K562 (cell line): ENCODE measurements around the gene SIRPA. TPM values are rescaled to one million over a fixed set of nuclear protein-coding genes. Genes with fewer than 3 reads are reported as not detected.

ENCODE experiments used
- ATAC-seq: fragments of 200-7000 bp; cut with Tn5 transposase; 3 replicates; pipeline ENCODE4 v1.9.1; 2020; ENCODE audit warnings: moderate library complexity
- BruUV-seq: library from RNA; stranded (reverse); fragments of 400-500 nt; replicated peaks from 2 replicates; lab custom pipeline; 2021; lab: Mats Ljungman, UMichigan
- CTCF ChIA-PET: fragments of 300-600 bp; formaldehyde crosslinking; extraction: SDS; loops from one replicate; lab custom pipeline; 2021; ENCODE audit warnings: low intra/inter-chr PET ratio; lab: Yijun Ruan, JAX
- POLR2A ChIA-PET: fragments of 300-600, 350-650 bp; sonication (Branson Sonifier 250); formaldehyde crosslinking; extraction: SDS; loops from one replicate; lab custom pipeline; 2021; ENCODE audit warnings: antibody characterized with exemption, inconsistent platforms; lab: Yijun Ruan, JAX
- DNase-seq, 4 experiments: peaks; one replicate each; pipeline versions ENCODE4 v3.0.0 to v3.0.0-alpha.2; 2011 to 2018; ENCODE audit warnings: low spot score in 3 of 4, mixed read lengths in 3 of 4; ENCODE audit errors: extremely low read depth in 1 of 4
- FAIRE-seq: peaks from 2 replicates; lab custom pipeline; 2011; peaks lifted over from hg19 to GRCh38; lab: Jason Lieb, UNC
- H2AFZ ChIP-seq: 2 replicates; pipeline ENCODE4 v1.6.0; 2011; ENCODE audit warnings: low read depth, low read length, control low read depth, inconsistent platforms
- H3K27ac ChIP-seq: fragments of 200-600 bp; 3 replicates; pipeline ENCODE4 v1.8.0; 2011; ENCODE audit warnings: low read depth, mild to moderate bottlenecking, control low read depth, inconsistent platforms, low read length, moderate library complexity, mixed read lengths; ENCODE audit errors: extremely low read depth
- H3K27me3 ChIP-seq, 2 experiments: fragments of 300-600 bp in 1 of 2; 2 replicates in 1 of 2; 3 replicates in 1 of 2; pipeline versions ENCODE4 v1.6.0 to v1.8.0; 2011; ENCODE audit warnings: inconsistent platforms in 2 of 2, low read length in 2 of 2, mild to moderate bottlenecking in 1 of 2, mixed read lengths in 1 of 2, moderate library complexity in 1 of 2; ENCODE audit not compliant: control insufficient read depth in 2 of 2, insufficient read depth in 2 of 2
- H3K36me3 ChIP-seq: fragments of 300-600 bp; 3 replicates; pipeline ENCODE4 v1.8.0; 2011; ENCODE audit warnings: mild to moderate bottlenecking, low read length, inconsistent platforms; ENCODE audit not compliant: control insufficient read depth, insufficient read depth
- H3K4me1 ChIP-seq, 2 experiments: fragments of 200-600 bp in 1 of 2; replicated peaks in 1 of 2; 2 replicates in 1 of 2; 3 replicates in 1 of 2; pipeline versions ENCODE4 v1.5.1 to v1.8.0; 2011; ENCODE audit warnings: inconsistent platforms in 2 of 2, low read length in 2 of 2, mild to moderate bottlenecking in 1 of 2, mixed read lengths in 1 of 2, moderate library complexity in 1 of 2; ENCODE audit not compliant: control insufficient read depth in 2 of 2, insufficient read depth in 2 of 2
- H3K4me2 ChIP-seq: 2 replicates; pipeline ENCODE4 v1.6.1; 2011; ENCODE audit warnings: low read length, control low read depth, inconsistent platforms, mixed read lengths; ENCODE audit not compliant: insufficient read depth
- H3K4me3 ChIP-seq: fragments of 200-600 bp; sonication (generic), shearing (Covaris generic); 2 replicates; pipeline ENCODE4 v1.5.1; 2016; ENCODE audit warnings: control low read depth, inconsistent platforms
- H3K79me2 ChIP-seq: fragments of 200-600 bp; 3 replicates; pipeline ENCODE4 v1.8.0; 2011; ENCODE audit warnings: low read length, inconsistent platforms; ENCODE audit not compliant: control insufficient read depth, insufficient read depth
- H3K9ac ChIP-seq, 2 experiments: 2 replicates each; pipeline versions ENCODE4 v1.6.0 to v1.6.1; 2011; ENCODE audit warnings: low read depth in 2 of 2, low read length in 2 of 2, control low read depth in 1 of 2, inconsistent platforms in 1 of 2, mild to moderate bottlenecking in 1 of 2, mixed read lengths in 1 of 2; ENCODE audit not compliant: insufficient read depth in 1 of 2
- H3K9me1 ChIP-seq: one replicate; pipeline ENCODE4 v1.6.0; 2011; ENCODE audit warnings: inconsistent platforms, mild to moderate bottlenecking, low read length, moderate library complexity; ENCODE audit not compliant: control insufficient read depth, insufficient read depth
- H3K9me3 ChIP-seq: replicated peaks from 2 replicates; pipeline ENCODE4 v1.5.1; 2011; ENCODE audit warnings: low read depth, low read length, inconsistent platforms; ENCODE audit not compliant: control insufficient read depth, insufficient read depth
- H4K20me1 ChIP-seq: replicated peaks from 2 replicates; pipeline ENCODE4 v1.6.1; 2011; ENCODE audit warnings: low read length, inconsistent platforms, mixed read lengths; ENCODE audit not compliant: control insufficient read depth, insufficient read depth
- ARNT ChIP-seq, 2 experiments: fragments of 450-650 bp; IDR thresholded peaks; 2 replicates each; pipeline ENCODE4 v1.6.1; 2016; ENCODE audit warnings: mild to moderate bottlenecking in 1 of 2
- CLOCK ChIP-seq: fragments of 250-450 bp; sonication (Bioruptor Pico); IDR thresholded peaks from 2 replicates; pipeline ENCODE4 v1.4.0; 2020; ENCODE audit warnings: mild to moderate bottlenecking, moderate library complexity, borderline replicate concordance
- MCM3 ChIP-seq: fragments of 450-650 bp; IDR thresholded peaks from 2 replicates; pipeline ENCODE4 v1.6.1; 2016
- POLR2AphosphoS2 ChIP-seq: IDR thresholded peaks from 2 replicates; pipeline ENCODE4 v1.6.1; 2012; ENCODE audit warnings: low read length, improper control_type of control experiment
- PTTG1 ChIP-seq: fragments of 450-650 bp; IDR thresholded peaks from 2 replicates; pipeline ENCODE4 v1.6.1; 2016; ENCODE audit warnings: low read depth, mild to moderate bottlenecking, missing genetic modification characterization, missing compliant biosample characterization
- RBM14 ChIP-seq: fragments of 200-400 bp; formaldehyde crosslinking; IDR thresholded peaks from 2 replicates; pipeline ENCODE4 v1.6.1; 2018; ENCODE audit warnings: low read depth, mild to moderate bottlenecking, low read length, moderate library complexity, borderline replicate concordance; ENCODE audit not compliant: insufficient read depth
- RBM25 ChIP-seq: fragments of 200-400 bp; formaldehyde crosslinking; IDR thresholded peaks from 2 replicates; pipeline ENCODE4 v1.6.1; 2018; ENCODE audit warnings: low read length, low read depth, moderate library complexity; ENCODE audit not compliant: severe bottlenecking
- TARDBP ChIP-seq: fragments of 450-650 bp; IDR thresholded peaks from 2 replicates; pipeline ENCODE4 v1.6.1; 2016
- USF2 ChIP-seq: sonication (generic); formaldehyde crosslinking; IDR thresholded peaks from 2 replicates; pipeline ENCODE4 v1.5.0; 2020; ENCODE audit warnings: missing genetic modification reagents
- ZFP91 ChIP-seq: sonication (generic); formaldehyde crosslinking; IDR thresholded peaks from 2 replicates; pipeline ENCODE4 v1.8.0; 2022; ENCODE audit warnings: mild to moderate bottlenecking, missing genetic modification reagents
- WGBS: fragments of 100-300 bp; shearing (Covaris generic); methylation state at CpG from one replicate; pipeline ENCODE4 v1.1.6; 2016; ENCODE audit warnings: low coverage, mixed read lengths; ENCODE audit not compliant: insufficient coverage; ENCODE audit errors: missing lambda C conversion rate; 5-methylcytosine and 5-hydroxymethylcytosine counted together
- in situ Hi-C: fragments of 300-500 bp; cut with MboI; formaldehyde crosslinking; loops from 4 replicates; pipeline ENCODE4 v1.15.0; 2018; ENCODE audit warnings: inconsistent platforms, mixed read lengths
- intact Hi-C: fragments of 100-400 bp; cut with micrococcal nuclease; formaldehyde crosslinking; loops from 2 replicates; pipeline ENCODE4 v1.14.2; 2022
- polyA plus RNA-seq, 8 experiments: library from polyadenylated mRNA; depleted of rRNA in 4 of 8; stranded (reverse) in 5 of 8; unstranded in 3 of 8; fragments of >200 nt; fragmentation: Nextera tagmentation in 2 of 8; fragmentation: Illumina TruSeq in 1 of 8; extraction: Ambion mirVana in 2 of 8; extraction: Trizol in 1 of 8; gene quantifications; 2 replicates each; pipeline versions ENCODE4 v1.2.1 to v1.2.3, GENCODE V29; 2011 to 2014; ENCODE audit warnings: inconsistent platforms in 1 of 8, missing spikeins in 1 of 8
- total RNA-seq, 7 experiments: library from RNA; depleted of rRNA in 6 of 7; stranded (reverse); fragments of >200 nt in 6 of 7; fragmentation: Illumina TruSeq in 2 of 7; extraction: Trizol in 2 of 7; gene quantifications; 2 replicates each; pipeline versions ENCODE4 v1.2.1 to v1.2.3, GENCODE V29; 2011 to 2021; ENCODE audit warnings: low replicate concordance in 1 of 7

The SIRPA gene
- total and polyA plus RNA-seq, 9 of the 15 experiments (the other 6 are each of a cell fraction or from before 2014, with no cell fraction given): 0.01 to 0.40 (median 0.11) TPM; not detected in 2

- TF ChIP-seq POLR2AphosphoS2 (no peak), ZFP91 (CRISPR knock-in tag) (no peak)
Measured at GRCh38 chr20:1933465-1933870, 38.3 kb downstream of the SIRPA start (continued).

- WGBS: 0% methylated on average over 1 of the region's 1 CpG
- no peaks in the 10 kb centered on the region for H3K36me3 ChIP-seq
- in situ Hi-C loops: no loop called here
- H3K4me2 ChIP-seq: no peak overlapping the region
- DNase-seq (no peak), ATAC-seq (no peak), FAIRE-seq (no peak)
- H3K9me3 ChIP-seq: no peaks in the 10 kb centered on the region
- intact Hi-C loops: no loop called here
- no TSS peak for BruUV-seq
- peaks cover 0 to 44% of the 10 kb centered on the region in 2 experiments; a peak in 3 of 5 replicates for H3K27me3 ChIP-seq
- H3K9me1 ChIP-seq: no peaks in the 10 kb centered on the region
- ChIA-PET CTCF (no interaction called here), POLR2A (no interaction called here)
- no peak overlapping the region for H2AFZ ChIP-seq
- H3K27ac ChIP-seq: no peak overlapping the region
- H4K20me1 ChIP-seq: no peaks in the 10 kb centered on the region
- no peaks in the 10 kb centered on the region for H3K4me1 ChIP-seq
- no peak overlapping the region for H3K9ac ChIP-seq
- no peak for TF ChIP-seq TARDBP
- no peak for TF ChIP-seq MCM3
- no peak for TF ChIP-seq CLOCK (CRISPR knock-in tag)
- no peak for TF ChIP-seq USF2 (CRISPR knock-in tag)
- peak; percentile 40 for TF ChIP-seq RBM25
- TF ChIP-seq ARNT (IDR thresholded peaks at IDR 0.05): no peak
- no peak for TF ChIP-seq PTTG1
- no peak for TF ChIP-seq RBM14
- H3K4me3 ChIP-seq: no peak overlapping the region
- no peaks in the 10 kb centered on the region for H3K79me2 ChIP-seq
Measured at GRCh38 chr20:1934156-1934555, 38.9 kb downstream of the SIRPA start.
